ENCODE results near the gene SP100.

- TF ChIP-seq CTCF (IDR thresholded peaks at IDR 0.05) (no peak), POLR2A (IDR thresholded peaks at IDR 0.05) (no peak)
Measured at GRCh38 chr2:230542751-230543150, 126.8 kb downstream of the SP100 start.
